ENCODE results near the gene COX19. TPM values are rescaled to one million over a fixed set of nuclear protein-coding genes. Genes with fewer than 3 reads are reported as not detected.

Gene COX19
- total RNA-seq, 2 experiments from 2014 or later = 16.8 to 18.2 TPM

DNA sequence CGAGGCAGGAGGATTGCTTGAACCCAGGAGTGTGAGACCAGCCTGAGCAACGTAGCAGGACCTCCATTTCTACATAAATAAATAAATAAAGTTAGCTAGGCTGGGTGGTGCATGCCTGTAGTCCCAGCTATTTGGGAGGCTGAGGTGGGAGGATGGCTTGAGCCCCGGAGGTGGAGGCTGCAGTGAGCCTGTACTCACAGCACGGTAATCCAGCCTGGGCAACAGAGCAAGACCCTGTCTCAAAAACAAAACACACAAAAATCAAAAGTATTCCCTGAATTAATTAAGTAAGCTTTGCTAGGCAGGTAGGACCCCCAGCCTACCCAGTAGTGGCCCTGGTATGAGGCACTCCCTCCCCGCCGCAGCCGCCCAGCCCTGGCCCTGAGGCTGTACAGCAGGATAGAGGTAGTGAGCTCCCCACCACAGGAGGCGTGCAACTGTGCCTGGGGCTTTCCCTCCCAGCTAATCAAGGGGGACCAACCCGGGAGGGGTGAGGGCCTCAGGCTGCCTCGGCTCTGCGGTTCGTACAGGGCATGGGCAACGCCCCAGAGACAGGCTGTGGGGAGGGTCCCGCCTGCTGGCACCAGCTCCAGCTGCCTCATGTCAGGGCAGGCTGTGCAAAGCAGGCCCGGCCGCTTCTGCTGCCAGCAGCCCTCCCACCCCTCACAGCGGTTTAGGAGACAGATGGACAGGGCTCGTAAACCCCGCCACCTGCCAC lies 6.6 kb upstream of the COX19 start:
- Mint-ChIP-seq H3K9me3 (ENCODE audit: insufficient read depth) (no peaks in the 10 kb centered on the region), H3K27me3 (ENCODE audit: low read depth) (no peaks in the 10 kb centered on the region), H3K27ac (no peak overlapping the region), H3K36me3 (ENCODE audit: low read depth) (no peaks in the 10 kb centered on the region), H3K4me3 (no peak overlapping the region), H3K4me1 (ENCODE audit: low read depth) (no peaks in the 10 kb centered on the region)
- POLR2A ChIA-PET = no interaction called here
- CTCF ChIA-PET = interaction anchor here (1.6 kb wide), 1 partner anchor 11 kb away, joined by 4 read pairs; no protein-coding TSS in a partner anchor
- DNase-seq = no peak
- ATAC-seq = no peak

DNA sequence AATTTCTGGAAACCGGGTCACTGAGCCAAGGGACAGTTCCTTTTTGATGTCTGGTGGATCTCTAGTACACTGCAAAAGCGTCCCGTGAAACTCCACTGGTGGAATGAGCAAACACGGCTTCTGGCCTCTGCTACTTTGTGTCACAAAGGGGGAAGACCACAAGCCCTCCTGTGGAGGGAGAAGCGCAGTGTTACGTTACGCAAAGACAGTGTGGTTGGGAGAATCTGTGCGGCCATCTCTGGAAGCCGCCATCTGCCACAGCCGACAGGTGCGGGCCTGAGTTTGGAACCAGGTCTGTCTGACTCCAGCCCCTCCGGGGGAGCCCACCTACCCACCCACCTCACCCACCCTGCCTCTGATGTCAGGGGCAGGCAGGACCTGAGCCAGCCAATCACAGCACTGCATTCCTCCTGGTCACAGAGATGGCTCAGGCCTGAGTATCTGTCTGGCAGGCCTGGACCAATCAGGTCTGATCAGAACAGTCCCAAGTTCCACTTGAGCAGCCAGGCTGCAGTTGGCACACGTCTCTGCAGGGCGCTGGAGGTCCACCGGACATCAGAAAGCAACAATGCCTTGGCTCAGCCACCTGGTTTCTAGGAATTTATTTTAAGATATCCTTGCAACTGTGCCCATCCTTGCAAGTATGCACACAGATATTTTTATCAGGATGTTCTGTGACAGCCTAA lies 4.7 kb upstream of the COX19 start:
- no peak for ATAC-seq
- ChIA-PET POLR2A (no interaction called here), CTCF (no interaction called here)
- H3K27me3 Mint-ChIP-seq (ENCODE audit: low read depth) = no peaks in the 10 kb centered on the region
- no peaks in the 10 kb centered on the region for H3K9me3 Mint-ChIP-seq (ENCODE audit: insufficient read depth)
- H3K4me1 Mint-ChIP-seq (ENCODE audit: low read depth) = no peaks in the 10 kb centered on the region
- H3K36me3 Mint-ChIP-seq (ENCODE audit: low read depth) = no peaks in the 10 kb centered on the region
- no peak overlapping the region for H3K27ac Mint-ChIP-seq
- H3K4me3 Mint-ChIP-seq = no peak overlapping the region
- DNase-seq = no peak

DNA sequence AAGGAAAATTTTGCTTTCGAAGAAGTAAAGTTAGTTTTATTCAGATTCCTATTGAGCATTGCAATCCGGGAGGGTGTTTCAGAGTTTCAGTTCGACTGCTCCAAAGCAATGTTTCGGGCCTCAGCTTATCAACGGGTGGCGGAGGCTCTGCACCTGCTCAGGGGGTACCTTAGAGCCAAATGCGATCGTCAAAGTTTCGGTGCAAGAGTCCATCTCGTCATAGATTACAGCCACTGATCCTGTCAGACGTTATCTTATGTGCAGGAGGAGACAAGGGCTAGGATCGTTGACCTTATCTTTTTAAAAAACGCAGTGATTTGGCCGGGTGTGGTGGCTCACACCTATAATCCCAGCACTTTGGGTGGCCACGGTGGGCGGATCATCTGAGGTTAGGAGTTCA lies 3.8 kb upstream of the COX19 start:
- no peaks in the 10 kb centered on the region for H3K27me3 Mint-ChIP-seq (ENCODE audit: low read depth)

DNA sequence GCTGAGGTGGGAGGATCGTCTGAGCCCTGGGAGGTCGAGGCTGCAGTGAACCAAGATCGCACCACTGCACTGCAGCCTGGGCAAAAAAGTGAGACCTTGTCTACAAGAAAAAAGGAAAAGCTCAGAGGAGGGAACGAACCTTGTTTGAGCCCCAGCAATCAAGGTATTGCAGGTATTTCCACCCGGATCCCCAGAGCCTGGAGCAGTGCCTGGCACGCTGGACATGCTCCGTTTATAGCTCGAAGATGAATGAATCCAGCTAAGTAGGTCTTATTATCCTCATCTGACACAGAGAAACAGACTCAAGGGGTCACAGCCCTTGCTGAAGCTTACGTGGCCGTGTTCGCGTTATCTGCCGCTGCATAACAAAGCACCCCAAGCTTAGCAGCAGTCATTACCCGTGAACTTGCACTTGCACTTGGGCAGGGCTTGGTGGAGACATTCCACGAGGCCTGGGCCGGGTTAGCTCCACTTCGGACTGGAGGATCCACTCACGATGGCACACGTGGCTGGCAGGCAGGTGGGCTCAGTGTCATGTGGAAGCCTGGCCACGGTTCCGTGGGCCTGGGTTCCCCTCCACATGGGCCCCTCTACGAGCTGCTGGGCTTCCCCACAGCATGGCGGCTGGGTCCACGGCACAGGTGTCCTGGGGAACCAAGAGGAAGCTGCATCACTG lies 3.2 kb upstream of the COX19 start:
- Mint-ChIP-seq H3K4me3 (no peak overlapping the region), H3K36me3 (ENCODE audit: low read depth) (peaks cover 3% of the 10 kb centered on the region), H3K27me3 (ENCODE audit: low read depth) (no peaks in the 10 kb centered on the region), H3K4me1 (ENCODE audit: low read depth) (peaks cover 3% of the 10 kb centered on the region), H3K9me3 (ENCODE audit: insufficient read depth) (no peaks in the 10 kb centered on the region), H3K27ac (no peak overlapping the region)
- no peak for DNase-seq
- CTCF ChIA-PET = interaction anchor here (1.3 to 2.1 kb wide), 2 partner anchors 15 to 87 kb away, joined by 6 to 11 read pairs; no protein-coding TSS in a partner anchor
- POLR2A ChIA-PET = interaction anchor here (0.7 to 1.1 kb wide), 2 partner anchors 12 to 103 kb away, joined by 3 read pairs; partner anchors contain the start of gene GET4
- ATAC-seq = no peak

More for the DNA sequence above, 3.8 kb upstream of the COX19 start:
- H3K36me3 Mint-ChIP-seq (ENCODE audit: low read depth) = peaks cover 3% of the 10 kb centered on the region
- no peak for DNase-seq
- H3K27ac Mint-ChIP-seq = no peak overlapping the region
- ATAC-seq = no peak
- peaks cover 3% of the 10 kb centered on the region for H3K4me1 Mint-ChIP-seq (ENCODE audit: low read depth)
- H3K9me3 Mint-ChIP-seq (ENCODE audit: insufficient read depth) = no peaks in the 10 kb centered on the region
- no peak overlapping the region for H3K4me3 Mint-ChIP-seq
- CTCF ChIA-PET = interaction anchor here (1.3 to 2.1 kb wide), 2 partner anchors 14 to 87 kb away, joined by 6 to 11 read pairs; no protein-coding TSS in a partner anchor
- POLR2A ChIA-PET = interaction anchor here (0.7 to 1.1 kb wide), 2 partner anchors 12 to 103 kb away, joined by 3 read pairs; partner anchors contain the start of gene GET4

DNA sequence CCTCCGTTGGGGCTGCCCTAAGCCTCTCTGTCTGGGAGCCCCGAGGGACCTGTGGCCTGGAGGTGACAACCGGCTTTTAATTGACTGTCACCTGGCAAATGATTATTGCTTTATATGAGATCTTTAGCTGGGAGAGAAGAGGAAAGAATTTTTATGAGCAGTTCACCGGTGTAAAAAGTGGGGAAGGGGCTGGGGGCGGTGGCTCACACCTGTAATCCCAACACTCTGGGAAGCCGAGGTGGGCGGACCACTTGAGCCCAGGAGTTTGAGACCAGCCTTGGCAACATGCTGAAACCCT lies 2.6 kb upstream of the COX19 start:
- no peaks in the 10 kb centered on the region for H3K9me3 Mint-ChIP-seq (ENCODE audit: insufficient read depth)
- H3K4me3 Mint-ChIP-seq = no peak overlapping the region
- DNase-seq = no peak
- H3K27ac Mint-ChIP-seq = no peak overlapping the region
- no peak for ATAC-seq
- ChIA-PET CTCF (interaction anchor here (1.3 to 2.1 kb wide), 2 partner anchors 15 to 88 kb away, joined by 6 to 11 read pairs; no protein-coding TSS in a partner anchor), POLR2A (no interaction called here)
- H3K4me1 Mint-ChIP-seq (ENCODE audit: low read depth) = peaks cover 9% of the 10 kb centered on the region
- no peaks in the 10 kb centered on the region for H3K27me3 Mint-ChIP-seq (ENCODE audit: low read depth)
- peaks cover 9% of the 10 kb centered on the region for H3K36me3 Mint-ChIP-seq (ENCODE audit: low read depth)

DNA sequence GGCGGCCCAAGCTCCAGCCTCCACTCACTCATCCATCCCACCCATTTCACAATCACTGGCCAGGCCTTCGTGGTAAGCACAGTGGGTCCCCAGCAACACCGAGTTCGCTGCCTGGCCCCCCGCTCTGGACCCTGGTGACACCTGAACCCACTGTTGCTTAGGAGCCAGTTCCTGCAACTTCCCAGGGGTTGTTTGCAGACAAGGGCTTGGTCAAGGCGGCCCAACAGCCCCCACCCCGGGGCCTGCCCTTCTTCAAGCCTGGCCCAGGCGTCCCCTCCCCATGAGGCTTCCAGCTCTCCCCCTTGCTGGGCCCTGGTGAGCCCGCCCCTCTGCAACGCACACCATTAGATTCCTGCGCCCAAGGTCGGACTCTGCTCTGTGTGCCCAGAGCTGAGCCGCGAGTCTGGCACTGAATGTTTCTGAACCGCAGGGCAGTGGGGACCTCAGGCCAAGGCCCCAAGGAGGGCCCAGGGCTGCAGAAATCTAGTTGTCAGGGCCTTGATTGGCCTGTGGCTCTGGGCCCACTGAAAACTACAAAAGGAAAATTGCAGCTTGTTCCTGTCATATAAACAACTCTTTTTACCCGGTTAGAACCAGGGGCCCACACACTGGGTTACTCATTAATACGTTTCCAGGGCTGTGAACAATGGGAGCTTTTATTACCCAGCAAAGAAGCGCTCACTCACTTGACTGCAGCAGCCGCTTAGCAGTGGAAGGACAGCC lies 2.1 kb upstream of the COX19 start:
- CTCF ChIA-PET = interaction anchor here (1.3 to 2.1 kb wide), 2 partner anchors 16 to 88 kb away, joined by 6 to 11 read pairs; no protein-coding TSS in a partner anchor

DNA sequence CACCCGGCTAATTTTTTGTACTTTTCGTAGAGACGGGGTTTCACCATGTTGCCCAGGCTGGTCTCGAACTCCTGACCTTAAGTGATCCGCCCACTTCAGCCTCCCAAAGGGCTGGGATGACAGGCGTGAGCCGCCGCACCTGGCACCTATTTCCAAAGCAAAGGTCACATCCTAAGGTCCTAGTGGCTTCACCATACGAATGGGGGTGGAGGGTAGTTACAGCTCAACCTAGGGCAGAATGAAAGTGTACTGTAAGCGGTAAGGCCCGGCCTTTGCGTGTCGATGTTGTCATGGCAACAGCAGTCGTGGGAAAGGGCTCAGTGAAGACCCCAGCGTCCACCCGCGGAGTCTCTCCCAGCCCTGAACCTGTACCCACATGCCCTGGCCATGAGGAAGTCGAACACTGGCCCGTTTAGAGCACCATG lies 1.6 kb upstream of the COX19 start:
- Mint-ChIP-seq H3K27me3 (ENCODE audit: low read depth) (no peaks in the 10 kb centered on the region), H3K27ac (no peak overlapping the region), H3K4me1 (ENCODE audit: low read depth) (peaks cover 20% of the 10 kb centered on the region), H3K4me3 (no peak overlapping the region), H3K36me3 (ENCODE audit: low read depth) (peaks cover 18% of the 10 kb centered on the region), H3K9me3 (ENCODE audit: insufficient read depth) (no peaks in the 10 kb centered on the region)
- DNase-seq (no peak), ATAC-seq (no peak)
- ChIA-PET POLR2A (interaction anchor here (0.7 to 0.8 kb wide), 3 partner anchors 359 to 1108 kb away, joined by 3 read pairs; no protein-coding TSS in a partner anchor), CTCF (interaction anchor here (0.7 to 0.8 kb wide), 2 partner anchors 16 to 193 kb away, joined by 3 read pairs; no protein-coding TSS in a partner anchor)

More for the DNA sequence above, 2.1 kb upstream of the COX19 start:
- Mint-ChIP-seq H3K9me3 (ENCODE audit: insufficient read depth) (no peaks in the 10 kb centered on the region), H3K36me3 (ENCODE audit: low read depth) (peaks cover 13% of the 10 kb centered on the region), H3K4me3 (no peak overlapping the region), H3K27ac (no peak overlapping the region), H3K27me3 (ENCODE audit: low read depth) (no peaks in the 10 kb centered on the region), H3K4me1 (ENCODE audit: low read depth) (peaks cover 14% of the 10 kb centered on the region)
- no peak for DNase-seq
- ATAC-seq = no peak
- POLR2A ChIA-PET = interaction anchor here (0.7 kb wide), 1 partner anchor 487 kb away, joined by 3 read pairs; no protein-coding TSS in a partner anchor

DNA sequence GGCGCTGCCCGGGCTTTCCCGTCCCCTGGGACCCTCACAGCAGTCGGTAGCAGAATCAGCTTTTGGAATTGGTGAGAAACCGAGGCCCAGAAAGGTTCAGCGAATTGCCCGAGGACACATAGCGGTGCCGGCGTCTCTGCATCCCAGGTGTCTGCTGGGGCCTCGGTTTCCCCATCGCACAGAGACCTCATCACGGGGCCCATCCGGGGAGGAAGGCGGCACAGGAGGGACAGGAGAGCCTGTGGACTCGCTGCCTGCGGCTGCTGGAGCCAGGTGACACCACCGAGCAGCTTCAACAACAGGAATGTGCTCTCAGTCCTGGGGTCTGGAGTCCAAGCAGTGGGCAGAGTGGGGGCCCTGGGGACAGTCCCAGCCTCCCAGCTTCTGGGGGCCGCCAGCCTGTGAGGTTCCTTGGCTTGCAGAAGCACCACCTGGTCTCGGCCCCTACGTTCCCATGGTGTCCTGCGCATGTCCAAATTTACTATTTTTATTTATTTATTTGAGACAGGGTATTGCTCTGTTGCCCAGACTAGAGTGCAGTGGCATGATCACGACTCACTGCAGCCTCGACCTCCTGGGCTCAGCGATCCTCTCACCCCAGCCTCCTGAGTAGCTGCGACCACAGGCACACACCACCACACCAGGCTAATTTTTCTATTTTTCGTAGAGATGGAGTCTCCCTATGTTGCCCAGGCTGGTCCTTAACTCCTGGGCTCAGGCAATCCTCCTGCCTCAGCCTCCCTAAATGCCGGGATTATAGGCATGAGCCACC lies 539 bp upstream of the COX19 start:
- peaks cover 26% of the 10 kb centered on the region for H3K4me1 Mint-ChIP-seq (ENCODE audit: low read depth)
- no peaks in the 10 kb centered on the region for H3K9me3 Mint-ChIP-seq (ENCODE audit: insufficient read depth)
- ChIA-PET CTCF (interaction anchor here (0.8 to 4.7 kb wide), 6 partner anchors 17 to 200 kb away, joined by 3 to 28 read pairs (median 4); no protein-coding TSS in a partner anchor), POLR2A (interaction anchor here (0.8 to 3.1 kb wide), 14 partner anchors 9 to 1378 kb away, joined by 3 to 23 read pairs (median 4); partner anchors contain the start of gene GET4)
- H3K27ac Mint-ChIP-seq = no peak overlapping the region
- H3K4me3 Mint-ChIP-seq = peak overlapping the region; percentile 93
- peaks cover 25% of the 10 kb centered on the region for H3K36me3 Mint-ChIP-seq (ENCODE audit: low read depth)
- no peaks in the 10 kb centered on the region for H3K27me3 Mint-ChIP-seq (ENCODE audit: low read depth)
- ATAC-seq = no peak
- no peak for DNase-seq

DNA sequence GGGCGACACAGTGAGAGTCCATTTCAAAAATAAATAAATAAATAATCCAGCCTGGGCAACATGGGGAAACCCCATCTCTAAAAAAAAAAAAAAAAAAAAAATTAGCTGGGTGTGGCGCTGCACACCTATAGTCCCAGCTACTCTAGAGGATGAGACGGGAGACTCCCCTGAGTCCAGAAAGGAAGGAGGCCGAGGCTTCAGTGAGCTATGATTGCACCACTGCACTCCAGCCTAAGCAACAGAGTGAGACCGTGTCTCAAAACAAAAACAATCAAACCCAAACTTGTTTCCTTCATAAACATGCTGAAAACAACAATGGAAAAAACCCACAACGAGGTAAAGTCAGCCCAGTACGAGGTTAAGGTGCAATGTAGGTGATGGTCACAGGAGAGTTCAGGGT lies 1.2 kb downstream of the COX19 start:
- Mint-ChIP-seq H3K27ac (peak overlapping the region; percentile 92), H3K4me1 (ENCODE audit: low read depth) (peaks cover 28% of the 10 kb centered on the region), H3K27me3 (ENCODE audit: low read depth) (no peaks in the 10 kb centered on the region), H3K4me3 (peak overlapping the region; percentile 93), H3K9me3 (ENCODE audit: insufficient read depth) (no peaks in the 10 kb centered on the region), H3K36me3 (ENCODE audit: low read depth) (peaks cover 33% of the 10 kb centered on the region)
- POLR2A ChIA-PET = interaction anchor here (0.6 to 3.1 kb wide), 10 partner anchors 8 to 1380 kb away, joined by 3 to 23 read pairs (median 4); no protein-coding TSS in a partner anchor
- CTCF ChIA-PET = interaction anchor here (1.4 to 4.7 kb wide), 3 partner anchors 19 to 202 kb away, joined by 5 to 28 read pairs (median 11); no protein-coding TSS in a partner anchor
- DNase-seq (no peak), ATAC-seq (no peak)

DNA sequence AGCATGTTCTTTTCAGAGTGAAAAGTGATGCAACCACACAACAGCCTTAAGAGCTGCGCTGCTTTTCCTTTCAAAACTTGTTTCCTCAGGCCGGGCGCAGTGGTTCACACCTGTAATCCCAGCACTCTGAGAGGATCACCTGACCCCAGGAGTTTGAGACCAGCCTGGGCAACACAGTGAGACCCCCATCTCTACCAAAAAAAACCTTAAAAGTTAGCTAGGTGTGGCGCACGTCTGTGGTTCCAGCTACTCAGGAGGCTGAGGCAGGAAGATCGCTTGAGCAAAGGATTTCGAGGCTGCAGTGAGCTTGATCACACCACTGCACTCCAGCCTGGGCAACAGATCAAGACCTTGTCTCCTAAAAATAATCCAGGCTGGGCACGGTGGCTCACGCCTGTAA lies 2.0 kb downstream of the COX19 start:
- H3K27me3 Mint-ChIP-seq (ENCODE audit: low read depth) = no peaks in the 10 kb centered on the region

More for the DNA sequence above, 2.0 kb downstream of the COX19 start:
- CTCF ChIA-PET = interaction anchor here (4.7 kb wide), 1 partner anchor 20 kb away, joined by 28 read pairs; no protein-coding TSS in a partner anchor
- Mint-ChIP-seq H3K9me3 (ENCODE audit: insufficient read depth) (no peaks in the 10 kb centered on the region), H3K27ac (peak overlapping the region; percentile 25), H3K4me1 (ENCODE audit: low read depth) (peaks cover 28% of the 10 kb centered on the region), H3K36me3 (ENCODE audit: low read depth) (peaks cover 39% of the 10 kb centered on the region), H3K4me3 (peak overlapping the region; percentile 56)
- POLR2A ChIA-PET = interaction anchor here (3.1 kb wide), 1 partner anchor 50 kb away, joined by 23 read pairs; no protein-coding TSS in a partner anchor
- ATAC-seq (no peak), DNase-seq (no peak)
